HG02623 (cell line): ENCODE results near the gene C10orf53.

ENCODE experiments used
- ATAC-seq: cut with Tn5 transposase; IDR thresholded peaks from one replicate; pipeline ENCODE4 v1.9.1; 2021; ENCODE audit warnings: moderate library complexity; ENCODE audit not compliant: unreplicated experiment

Gene C10orf53

GRCh38 chr10:49736564-49737113 lies 57.2 kb downstream of the C10orf53 start:
- ATAC-seq: no peak

- no peak for ATAC-seq
Observed at GRCh38 chr10:49737474-49738201, 58.2 kb downstream of the C10orf53 start.

GRCh38 chr10:49738616-49739360 lies 59.3 kb downstream of the C10orf53 start:
- no peak for ATAC-seq

- ATAC-seq: no peak
Observed at GRCh38 chr10:49739426-49739825, 60.0 kb downstream of the C10orf53 start.

GRCh38 chr10:49740346-49741107 lies 61.1 kb downstream of the C10orf53 start:
- no peak for ATAC-seq

- no peak for ATAC-seq
Observed at GRCh38 chr10:49741108-49741995, 61.9 kb downstream of the C10orf53 start.

- ATAC-seq: no peak
Observed at GRCh38 chr10:49742683-49743463, 63.4 kb downstream of the C10orf53 start.

GRCh38 chr10:49743464-49744075 lies 64.1 kb downstream of the C10orf53 start:
- no peak for ATAC-seq

GRCh38 chr10:49744091-49744685 lies 64.7 kb downstream of the C10orf53 start:
- no peak for ATAC-seq

- no peak for ATAC-seq
Observed at GRCh38 chr10:49744924-49745605, 65.6 kb downstream of the C10orf53 start.

- no peak for ATAC-seq
Observed at GRCh38 chr10:49745756-49746155, 66.3 kb downstream of the C10orf53 start.

GRCh38 chr10:49746626-49747302 lies 67.3 kb downstream of the C10orf53 start:
- ATAC-seq: no peak
